Measurements from ENCODE around the gene RPF1.
"Not testable (repeated sequence)": the region's sequence is repeated elsewhere in the genome, so short reads cannot be mapped to it uniquely, and the experiment has no call there.

Gene RPF1, protein sequence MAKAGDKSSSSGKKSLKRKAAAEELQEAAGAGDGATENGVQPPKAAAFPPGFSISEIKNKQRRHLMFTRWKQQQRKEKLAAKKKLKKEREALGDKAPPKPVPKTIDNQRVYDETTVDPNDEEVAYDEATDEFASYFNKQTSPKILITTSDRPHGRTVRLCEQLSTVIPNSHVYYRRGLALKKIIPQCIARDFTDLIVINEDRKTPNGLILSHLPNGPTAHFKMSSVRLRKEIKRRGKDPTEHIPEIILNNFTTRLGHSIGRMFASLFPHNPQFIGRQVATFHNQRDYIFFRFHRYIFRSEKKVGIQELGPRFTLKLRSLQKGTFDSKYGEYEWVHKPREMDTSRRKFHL

DNA sequence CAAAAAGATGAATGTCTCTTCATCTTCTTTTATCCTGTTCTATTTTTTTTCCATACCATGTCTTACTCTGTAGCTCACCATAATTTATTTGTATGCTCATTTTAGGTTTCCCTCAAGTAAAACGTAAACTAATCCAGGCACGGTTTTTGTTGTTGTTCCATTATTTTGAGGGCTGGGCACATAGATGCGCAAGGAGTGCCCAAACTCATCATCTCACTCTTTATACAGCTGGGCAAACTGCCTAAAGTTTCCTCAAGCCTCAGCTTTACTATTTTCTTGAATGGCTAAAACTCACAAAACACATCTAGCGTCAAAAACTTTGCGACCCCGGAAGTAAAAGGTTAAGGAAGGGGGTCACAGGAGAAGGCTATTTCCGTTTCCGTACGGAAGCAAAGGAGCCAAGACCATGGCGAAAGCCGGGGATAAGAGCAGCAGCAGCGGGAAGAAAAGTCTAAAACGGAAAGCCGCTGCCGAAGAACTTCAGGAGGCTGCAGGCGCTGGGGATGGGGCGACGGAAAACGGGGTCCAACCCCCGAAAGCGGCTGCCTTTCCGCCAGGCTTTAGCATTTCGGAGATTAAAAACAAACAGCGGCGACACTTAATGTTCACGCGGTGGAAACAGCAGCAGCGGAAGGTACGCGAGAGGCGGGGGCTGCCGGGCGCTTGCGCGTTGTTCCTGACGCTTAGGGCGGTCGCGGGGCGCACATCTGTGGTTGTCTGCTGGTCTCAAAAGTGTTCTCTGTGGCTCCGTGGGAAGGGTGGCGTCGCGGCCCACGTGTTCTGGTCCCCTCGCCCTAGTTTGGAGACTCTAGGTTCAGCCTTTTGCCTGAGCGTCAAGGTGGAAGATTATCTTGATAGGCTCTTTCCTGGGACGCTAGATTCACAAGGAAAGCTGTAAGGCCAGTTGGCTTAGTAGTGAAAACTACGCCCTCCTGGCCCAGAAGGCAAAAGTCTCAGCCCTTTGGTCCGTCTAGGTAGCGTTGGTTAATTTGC is at the start of gene RPF1:
TSS of gene RPF1 (plus strand) at position 391 of the 993 bp plus-strand sequence. CDS start at position 407, 16 bp downstream.
- peak; percentile 83 for DNase-seq

DNA sequence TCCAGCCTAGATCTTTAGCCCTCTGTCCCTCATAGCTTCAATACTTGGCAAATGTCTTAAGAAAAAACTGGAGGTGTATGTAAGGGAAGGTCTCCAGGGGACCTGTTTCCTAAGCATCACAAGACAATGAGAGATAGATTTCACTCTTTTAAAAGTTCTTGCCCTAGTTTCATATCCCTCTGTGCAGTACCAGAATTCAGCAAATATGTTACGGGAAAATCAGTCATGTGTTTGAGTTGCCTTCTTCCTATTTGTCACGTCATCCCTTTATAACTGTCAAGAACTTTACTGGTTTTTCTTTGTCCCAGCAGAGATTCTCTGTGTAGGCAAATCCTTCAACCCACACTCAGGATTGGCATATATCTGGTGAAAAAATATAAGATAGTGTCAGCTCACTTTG is 48.5 kb upstream of the RPF1 start:
- no peak for DNase-seq

- DNase-seq: peak; percentile 64
Measured at GRCh38 chr1:84433258-84434080, 45.6 kb upstream of the RPF1 start.

DNA sequence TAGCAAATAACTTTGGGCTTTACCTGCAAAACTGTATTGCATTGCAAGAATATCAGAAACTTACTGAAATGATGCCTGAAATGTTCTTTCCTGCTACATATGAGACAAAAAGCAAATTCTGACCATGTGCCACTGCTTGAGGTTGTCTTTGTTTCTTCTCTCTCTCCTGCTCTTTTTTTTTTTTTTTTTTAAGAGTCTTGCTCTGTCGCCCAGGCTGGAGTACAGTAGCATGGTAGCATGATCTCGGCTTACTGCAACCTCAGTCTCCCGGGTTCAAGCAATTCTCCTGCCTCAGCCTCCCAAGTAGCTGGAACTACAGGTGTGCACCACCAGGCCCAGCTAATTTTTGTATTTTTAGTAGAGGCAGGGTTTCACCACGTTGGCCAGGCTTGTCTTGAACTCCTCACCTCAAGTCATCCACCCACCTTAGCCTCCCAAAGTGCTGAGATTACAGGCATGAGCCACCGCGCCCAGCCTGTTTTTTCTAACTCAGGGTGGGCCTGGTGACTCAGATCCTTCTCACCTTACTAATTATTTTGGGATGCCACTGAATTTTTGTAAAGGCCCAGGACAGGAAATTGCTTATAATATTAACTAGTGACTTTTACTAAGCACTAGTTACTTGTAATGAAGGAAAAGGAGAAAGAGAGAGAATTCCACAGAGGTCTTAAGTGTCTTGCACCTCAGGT is 44.8 kb upstream of the RPF1 start:
- DNase-seq: no peak

GRCh38 chr1:84434801-84435549 is 44.1 kb upstream of the RPF1 start:
- peak; percentile 17 for DNase-seq

DNA sequence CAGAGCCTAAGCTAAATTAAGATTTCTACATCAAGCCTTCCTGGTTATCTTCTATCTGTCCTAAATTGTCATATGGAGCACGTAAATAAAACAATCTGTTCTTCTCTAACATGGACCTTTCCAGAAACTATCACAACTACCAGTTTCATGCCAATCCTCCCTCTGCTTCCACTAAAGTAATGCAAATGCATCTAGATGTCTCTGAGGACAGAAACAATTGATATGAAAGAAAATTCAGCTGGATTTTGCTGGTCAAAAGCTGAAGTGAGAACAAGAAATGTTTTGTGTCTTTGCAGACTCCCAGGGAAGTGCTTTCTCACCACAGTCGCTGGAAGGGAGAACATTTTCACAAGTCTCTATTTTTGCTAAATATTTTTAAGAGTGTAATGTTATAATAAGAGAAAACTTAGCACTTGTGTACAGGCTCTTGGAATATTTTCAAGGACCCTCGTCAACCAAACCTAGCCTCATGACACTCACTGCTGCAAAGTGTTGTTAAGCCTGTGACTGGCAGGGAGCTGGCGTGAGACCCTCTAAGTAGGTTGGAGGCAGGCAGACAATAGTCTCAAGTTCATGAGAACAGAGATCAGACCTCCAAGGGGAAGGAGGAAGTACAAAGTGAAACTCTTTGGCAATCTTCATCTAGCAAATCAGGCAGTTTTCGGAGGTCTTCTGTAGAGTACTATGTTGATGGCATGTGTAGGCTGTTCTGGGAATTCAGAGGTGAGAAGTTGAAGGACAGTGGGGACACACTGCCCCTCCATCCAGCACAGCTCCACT is 42.0 kb upstream of the RPF1 start:
- no peak for DNase-seq

DNA sequence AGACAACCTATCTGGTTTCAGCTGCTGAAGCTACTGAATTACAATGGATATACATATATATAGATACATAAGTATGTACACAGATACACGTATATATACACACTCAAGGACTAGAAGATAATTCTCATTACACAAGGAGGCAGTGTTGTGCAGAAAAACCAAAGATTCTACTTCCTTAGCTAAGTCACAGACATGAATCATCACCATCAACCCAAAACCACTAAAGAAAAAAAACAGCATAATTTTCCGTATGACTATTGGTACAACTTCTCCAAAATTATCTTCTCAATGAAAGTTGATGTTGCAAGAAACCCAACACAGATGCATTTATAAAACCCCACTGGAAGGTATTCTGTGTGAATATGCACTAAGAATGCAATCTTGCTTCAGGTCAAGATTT is 36.8 kb upstream of the RPF1 start:
- DNase-seq: peak; percentile 88

DNA sequence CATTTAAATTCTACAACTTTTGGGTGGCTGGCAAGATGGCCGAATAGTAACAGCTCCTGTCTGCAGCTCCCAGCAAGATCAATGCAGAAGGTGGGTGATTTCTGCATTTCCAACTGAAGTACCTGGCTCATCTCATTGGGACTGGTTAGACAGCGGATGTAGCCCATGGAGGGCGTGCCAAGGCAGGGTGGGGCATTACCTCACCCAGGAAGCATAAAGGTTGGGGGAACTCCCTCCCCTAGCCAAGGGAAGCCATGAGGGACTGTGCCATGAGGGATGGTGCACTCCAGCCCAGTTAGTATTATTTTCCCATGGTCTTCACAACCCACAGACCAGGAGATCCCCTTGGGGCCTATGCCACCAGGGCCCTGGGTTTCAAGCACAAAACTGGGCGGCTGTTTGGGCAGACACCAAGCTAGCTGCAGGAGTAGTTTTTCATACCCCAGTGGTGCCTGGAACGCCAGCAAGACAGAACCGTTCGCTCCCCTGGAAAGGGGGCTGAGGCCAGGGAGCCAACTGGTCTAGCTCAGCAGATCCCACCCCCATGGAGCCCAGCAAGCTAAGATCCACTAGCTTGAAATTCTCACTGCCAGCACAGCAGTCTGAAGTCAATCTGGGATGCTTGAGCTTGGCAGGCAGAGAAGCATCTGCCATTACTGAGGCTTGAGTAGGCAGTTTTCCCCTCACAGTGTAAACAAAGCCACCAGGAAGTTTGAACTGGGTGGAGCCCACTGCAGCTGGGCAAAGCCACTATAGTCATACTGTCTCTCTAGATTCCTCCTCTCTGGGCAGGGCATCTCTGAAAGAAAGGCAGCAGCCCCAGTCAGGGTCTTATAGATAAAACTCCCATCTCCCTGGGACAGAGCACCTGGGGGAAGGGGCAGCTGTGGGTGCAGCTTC is 36.1 kb upstream of the RPF1 start:
- DNase-seq: not testable (repeated sequence)

DNA sequence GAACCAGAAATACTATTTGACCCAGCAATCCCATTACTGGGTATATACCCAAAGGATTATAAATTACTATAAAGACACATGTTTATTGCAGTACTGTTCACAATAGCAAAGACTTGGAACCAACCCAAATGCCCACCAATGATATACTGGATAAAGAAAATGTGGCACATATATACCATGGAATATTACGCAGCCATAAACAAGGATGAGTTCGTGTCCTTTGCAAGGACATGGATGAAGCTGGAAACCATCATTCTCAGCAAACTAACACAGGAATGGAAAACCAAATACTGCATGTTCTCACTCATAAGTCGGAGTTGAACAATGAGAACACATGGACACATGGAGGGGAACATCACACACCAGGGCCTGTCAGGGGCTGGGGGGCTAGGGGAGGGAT is 30.4 kb upstream of the RPF1 start:
- not testable (repeated sequence) for DNase-seq

DNA sequence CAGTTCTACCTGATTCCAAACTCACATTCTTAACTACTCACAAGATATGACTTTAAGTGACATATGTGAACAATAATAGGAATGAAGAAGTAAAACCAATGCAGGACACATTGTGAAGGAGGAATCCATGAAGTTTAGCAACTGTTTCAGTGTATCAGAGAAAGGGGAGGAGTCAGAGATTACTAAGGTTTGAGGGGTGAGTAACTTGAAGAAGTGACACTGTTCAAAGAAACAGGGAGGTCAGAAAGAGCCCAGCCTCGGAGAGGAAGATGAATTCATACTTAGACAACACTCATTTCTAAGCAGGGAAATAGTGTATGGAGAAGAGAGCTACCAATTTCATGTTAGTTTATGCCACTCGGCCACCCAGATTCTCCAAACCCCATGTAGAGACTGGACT is 28.2 kb upstream of the RPF1 start:
- DNase-seq: no peak

- no peak for DNase-seq
Measured at GRCh38 chr1:84452436-84452835, 26.6 kb upstream of the RPF1 start.

GRCh38 chr1:84462118-84462517 is 16.9 kb upstream of the RPF1 start:
- DNase-seq: no peak

DNA sequence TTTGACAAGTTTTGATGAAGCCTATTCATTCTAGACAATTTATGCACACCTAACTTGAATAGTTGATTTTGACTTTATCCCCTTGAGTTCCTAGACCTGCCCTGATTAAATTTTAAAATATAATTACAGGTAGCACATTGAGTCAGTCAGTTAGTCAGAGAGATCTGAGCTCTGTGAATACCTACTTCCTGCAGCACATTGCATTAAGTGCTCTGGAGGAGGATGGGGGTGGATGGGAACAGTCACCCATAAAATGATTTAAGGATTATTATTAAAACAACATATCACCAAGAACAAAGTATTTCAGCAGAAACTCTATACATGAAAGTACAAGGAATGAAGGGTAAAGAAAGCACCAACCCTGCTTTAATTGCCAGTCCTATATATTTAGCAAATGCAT is 11.8 kb upstream of the RPF1 start:
- no peak for DNase-seq

DNA sequence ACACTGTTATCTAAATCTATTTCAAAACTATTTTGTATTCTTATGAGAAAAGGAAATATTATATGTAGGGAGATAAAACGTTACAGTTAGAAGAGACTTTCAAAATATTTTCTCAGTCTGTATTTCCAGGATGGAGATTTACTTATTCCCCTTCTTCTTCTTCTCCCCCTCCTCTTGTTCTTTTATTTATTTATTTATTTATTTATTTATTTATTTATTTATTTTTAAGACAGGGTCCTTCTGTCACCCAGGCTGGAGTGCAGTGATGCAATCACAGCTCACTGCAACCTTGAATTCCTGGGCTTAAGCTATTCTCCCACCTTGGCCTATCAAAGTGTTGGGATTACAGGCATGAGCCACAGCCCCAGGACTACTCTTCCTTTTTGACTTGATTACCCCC is 2.8 kb upstream of the RPF1 start:
- no peak for DNase-seq

- DNase-seq: peak; percentile 24
Measured at GRCh38 chr1:84479998-84480397, 932 bp downstream of the RPF1 start.

- no peak for DNase-seq
Measured at GRCh38 chr1:84480650-84481049, 1.6 kb downstream of the RPF1 start.

GRCh38 chr1:84481317-84481716 is 2.3 kb downstream of the RPF1 start:
- DNase-seq: no peak

DNA sequence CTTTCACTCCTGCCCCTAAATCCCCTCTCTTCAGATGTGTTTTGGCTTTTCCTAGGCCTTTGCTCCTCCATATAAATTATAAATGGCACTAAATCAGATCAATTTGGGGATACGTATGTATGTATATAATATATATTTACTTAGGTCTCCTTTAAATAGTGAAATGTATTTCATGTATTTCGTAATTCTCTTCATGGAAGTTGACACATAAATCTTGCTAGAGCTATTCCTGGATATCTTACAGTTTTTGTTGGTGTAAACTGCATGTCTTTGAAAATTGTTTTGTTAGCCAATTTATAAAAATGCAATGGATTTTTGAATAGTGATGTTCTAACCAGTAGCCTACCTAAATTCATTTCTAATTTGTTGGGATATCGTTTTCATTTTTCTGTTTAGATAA is 9.0 kb downstream of the RPF1 start:
- DNase-seq: no peak

DNA sequence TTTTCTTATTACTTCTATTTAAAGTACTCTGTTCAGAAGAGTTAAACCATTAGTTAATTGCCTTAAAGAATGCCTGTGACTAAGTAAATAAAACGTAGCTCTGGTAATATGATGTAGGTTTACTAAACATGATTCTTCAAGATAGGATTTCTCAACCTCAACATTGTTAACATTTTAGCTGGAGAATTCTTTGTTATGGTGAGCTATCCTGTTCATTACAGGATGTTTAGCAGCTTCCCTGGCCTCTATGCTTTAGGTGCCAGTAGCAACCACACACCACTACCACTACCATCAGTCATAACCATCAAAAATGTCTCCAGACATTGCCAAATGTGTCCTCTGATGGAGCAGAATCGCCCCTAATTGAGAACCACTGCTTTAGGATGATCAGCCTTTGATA is 10.7 kb downstream of the RPF1 start:
- no peak for DNase-seq

DNA sequence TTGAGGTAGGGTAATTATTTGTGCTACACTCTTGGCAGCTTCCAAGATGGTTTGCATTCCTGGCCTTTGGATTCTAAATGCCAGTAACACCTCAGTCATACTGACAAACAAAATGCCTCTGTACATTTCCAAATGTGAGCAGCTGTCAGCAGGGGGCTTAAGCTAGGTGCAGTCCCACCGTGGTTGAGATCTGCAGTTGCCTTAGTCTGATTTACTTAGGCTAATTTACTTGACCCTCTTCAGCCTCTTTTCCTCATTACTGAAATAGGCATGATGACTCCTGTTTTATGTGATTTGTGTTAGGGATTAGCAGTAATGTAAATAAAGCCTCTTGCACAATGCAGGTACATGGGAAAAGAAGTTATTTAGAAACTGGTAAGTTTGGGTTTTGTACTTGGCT is 13.7 kb downstream of the RPF1 start:
- no peak for DNase-seq

Measured in kidney glomerular epithelial cell (primary cell).